ENCODE data around the gene NLRP14.

Gene NLRP14

GRCh38 chr11:7020183-7020917, at the start of gene NLRP14, which contains the start of gene ZNF214:
Gene NLRP14, plus strand, starts transcription at chr11:7020479. Its CDS starts 18,108 bp downstream, at chr11:7038587.
Gene ZNF214, minus strand, starts transcription at chr11:7020346. Its CDS starts 17,511 bp downstream, at chr11:7002835.
- peak; percentile 96 for DNase-seq (ENCODE audit: low read depth, low spot score)

GRCh38 chr11:6979365-6979764, 40.9 kb upstream of the NLRP14 start:
- DNase-seq (ENCODE audit: low read depth, low spot score): no peak

- DNase-seq (ENCODE audit: low read depth, low spot score): no peak
Observed at GRCh38 chr11:6986487-6986886, 33.8 kb upstream of the NLRP14 start.

GRCh38 chr11:6988506-6988905, 31.8 kb upstream of the NLRP14 start:
- peak; percentile 25 for DNase-seq (ENCODE audit: low read depth, low spot score)

- no peak for DNase-seq (ENCODE audit: low read depth, low spot score)
Observed at GRCh38 chr11:6991227-6991626, 29.1 kb upstream of the NLRP14 start.

GRCh38 chr11:6992026-6992425, 28.3 kb upstream of the NLRP14 start:
- peak; percentile 13 for DNase-seq (ENCODE audit: low read depth, low spot score)

GRCh38 chr11:6992457-6993417, 27.5 kb upstream of the NLRP14 start:
- DNase-seq (ENCODE audit: low read depth, low spot score): peak; percentile 65

GRCh38 chr11:6995703-6996102, 24.6 kb upstream of the NLRP14 start:
- no peak for DNase-seq (ENCODE audit: low read depth, low spot score)

- DNase-seq (ENCODE audit: low read depth, low spot score): no peak
Observed at GRCh38 chr11:7004482-7004881, 15.8 kb upstream of the NLRP14 start.

GRCh38 chr11:7014118-7014517, 6.2 kb upstream of the NLRP14 start:
- DNase-seq (ENCODE audit: low read depth, low spot score): no peak

- no peak for DNase-seq (ENCODE audit: low read depth, low spot score)
Observed at GRCh38 chr11:7016011-7016410, 4.3 kb upstream of the NLRP14 start.

GRCh38 chr11:7019500-7020182, 638 bp upstream of the NLRP14 start:
- no peak for DNase-seq (ENCODE audit: low read depth, low spot score)

GRCh38 chr11:7021318-7021717, 1.0 kb downstream of the NLRP14 start:
- no peak for DNase-seq (ENCODE audit: low read depth, low spot score)

GRCh38 chr11:7028141-7028540, 7.9 kb downstream of the NLRP14 start:
- no peak for DNase-seq (ENCODE audit: low read depth, low spot score)

- no peak for DNase-seq (ENCODE audit: low read depth, low spot score)
Observed at GRCh38 chr11:7030836-7031235, 10.6 kb downstream of the NLRP14 start.

GRCh38 chr11:7031471-7031871, 11.2 kb downstream of the NLRP14 start:
- no peak for DNase-seq (ENCODE audit: low read depth, low spot score)

GRCh38 chr11:7032692-7033091, 12.4 kb downstream of the NLRP14 start:
- no peak for DNase-seq (ENCODE audit: low read depth, low spot score)

GRCh38 chr11:7034019-7034418, 13.7 kb downstream of the NLRP14 start:
- no peak for DNase-seq (ENCODE audit: low read depth, low spot score)

GRCh38 chr11:7046474-7047175, 26.3 kb downstream of the NLRP14 start:
- peak; percentile 72 for DNase-seq (ENCODE audit: low read depth, low spot score)

- DNase-seq (ENCODE audit: low read depth, low spot score): no peak
Observed at GRCh38 chr11:7050191-7050590, 29.9 kb downstream of the NLRP14 start.

- no peak for DNase-seq (ENCODE audit: low read depth, low spot score)
Observed at GRCh38 chr11:7056828-7057513, 36.7 kb downstream of the NLRP14 start.
